ENCODE results near the gene RAB31.

Gene RAB31

GRCh38 chr18:9749611-9750010 is 41.5 kb downstream of the RAB31 start:
- Mint-ChIP-seq H3K9me3 (no peaks in the 10 kb centered on the region), H3K27me3 (ENCODE audit: low read depth) (peaks cover 23% of the 10 kb centered on the region), H3K27ac (no peak overlapping the region), H3K4me3 (no peak overlapping the region), H3K36me3 (ENCODE audit: low read depth) (no peaks in the 10 kb centered on the region), H3K4me1 (ENCODE audit: low read depth) (no peaks in the 10 kb centered on the region)

- Mint-ChIP-seq H3K27ac (no peak overlapping the region), H3K4me3 (no peak overlapping the region), H3K36me3 (ENCODE audit: low read depth) (no peaks in the 10 kb centered on the region), H3K4me1 (ENCODE audit: low read depth) (no peaks in the 10 kb centered on the region), H3K27me3 (ENCODE audit: low read depth) (peaks cover 18% of the 10 kb centered on the region), H3K9me3 (no peaks in the 10 kb centered on the region)
Measured at GRCh38 chr18:9750112-9750511, 42.0 kb downstream of the RAB31 start.

- no peak overlapping the region for H3K27ac Mint-ChIP-seq
- no peaks in the 10 kb centered on the region for H3K4me1 Mint-ChIP-seq (ENCODE audit: low read depth)
Measured at GRCh38 chr18:9750606-9751304, 42.7 kb downstream of the RAB31 start.

GRCh38 chr18:9751371-9752031 is 43.4 kb downstream of the RAB31 start:
- Mint-ChIP-seq H3K27me3 (ENCODE audit: low read depth) (peaks cover 8% of the 10 kb centered on the region), H3K4me3 (no peak overlapping the region)

More at GRCh38 chr18:9750606-9751304, 42.7 kb downstream of the RAB31 start:
- Mint-ChIP-seq H3K27me3 (ENCODE audit: low read depth) (peaks cover 12% of the 10 kb centered on the region), H3K36me3 (ENCODE audit: low read depth) (no peaks in the 10 kb centered on the region), H3K9me3 (no peaks in the 10 kb centered on the region), H3K4me3 (no peak overlapping the region)

GRCh38 chr18:9753846-9754245 is 45.7 kb downstream of the RAB31 start:
- Mint-ChIP-seq H3K4me1 (ENCODE audit: low read depth) (no peaks in the 10 kb centered on the region), H3K9me3 (no peaks in the 10 kb centered on the region), H3K27me3 (ENCODE audit: low read depth) (peaks cover 5% of the 10 kb centered on the region), H3K4me3 (no peak overlapping the region), H3K36me3 (ENCODE audit: low read depth) (no peaks in the 10 kb centered on the region), H3K27ac (no peak overlapping the region)

More at GRCh38 chr18:9751371-9752031, 43.4 kb downstream of the RAB31 start:
- Mint-ChIP-seq H3K4me1 (ENCODE audit: low read depth) (no peaks in the 10 kb centered on the region), H3K9me3 (no peaks in the 10 kb centered on the region), H3K36me3 (ENCODE audit: low read depth) (no peaks in the 10 kb centered on the region), H3K27ac (no peak overlapping the region)

- Mint-ChIP-seq H3K4me1 (ENCODE audit: low read depth) (no peaks in the 10 kb centered on the region), H3K27me3 (ENCODE audit: low read depth) (peaks cover 6% of the 10 kb centered on the region), H3K36me3 (ENCODE audit: low read depth) (no peaks in the 10 kb centered on the region), H3K4me3 (no peak overlapping the region), H3K9me3 (no peaks in the 10 kb centered on the region), H3K27ac (no peak overlapping the region)
Measured at GRCh38 chr18:9755110-9755509, 47.0 kb downstream of the RAB31 start.

GRCh38 chr18:9755615-9756014 is 47.5 kb downstream of the RAB31 start:
- Mint-ChIP-seq H3K27me3 (ENCODE audit: low read depth) (peaks cover 6% of the 10 kb centered on the region), H3K9me3 (no peaks in the 10 kb centered on the region), H3K4me3 (no peak overlapping the region), H3K4me1 (ENCODE audit: low read depth) (no peaks in the 10 kb centered on the region), H3K27ac (no peak overlapping the region), H3K36me3 (ENCODE audit: low read depth) (no peaks in the 10 kb centered on the region)

GRCh38 chr18:9756271-9756932 is 48.3 kb downstream of the RAB31 start:
- H3K27ac Mint-ChIP-seq: no peak overlapping the region
- H3K4me3 Mint-ChIP-seq: no peak overlapping the region
- peaks cover 5% of the 10 kb centered on the region for H3K27me3 Mint-ChIP-seq (ENCODE audit: low read depth)
- no peaks in the 10 kb centered on the region for H3K4me1 Mint-ChIP-seq (ENCODE audit: low read depth)
- H3K36me3 Mint-ChIP-seq (ENCODE audit: low read depth): no peaks in the 10 kb centered on the region
- no peaks in the 10 kb centered on the region for H3K9me3 Mint-ChIP-seq

- Mint-ChIP-seq H3K27me3 (ENCODE audit: low read depth) (peaks cover 3% of the 10 kb centered on the region), H3K4me3 (no peak overlapping the region), H3K36me3 (ENCODE audit: low read depth) (no peaks in the 10 kb centered on the region), H3K9me3 (no peaks in the 10 kb centered on the region), H3K4me1 (ENCODE audit: low read depth) (no peaks in the 10 kb centered on the region), H3K27ac (no peak overlapping the region)
Measured at GRCh38 chr18:9756933-9757470, 48.9 kb downstream of the RAB31 start.

- peaks cover 3% of the 10 kb centered on the region for H3K27me3 Mint-ChIP-seq (ENCODE audit: low read depth)
- no peak overlapping the region for H3K27ac Mint-ChIP-seq
- no peaks in the 10 kb centered on the region for H3K4me1 Mint-ChIP-seq (ENCODE audit: low read depth)
Measured at GRCh38 chr18:9757827-9758621, 49.9 kb downstream of the RAB31 start.

GRCh38 chr18:9758624-9759075 is 50.5 kb downstream of the RAB31 start:
- Mint-ChIP-seq H3K36me3 (ENCODE audit: low read depth) (no peaks in the 10 kb centered on the region), H3K4me3 (no peak overlapping the region), H3K4me1 (ENCODE audit: low read depth) (no peaks in the 10 kb centered on the region), H3K27ac (no peak overlapping the region), H3K9me3 (no peaks in the 10 kb centered on the region), H3K27me3 (ENCODE audit: low read depth) (peaks cover 3% of the 10 kb centered on the region)

More at GRCh38 chr18:9757827-9758621, 49.9 kb downstream of the RAB31 start:
- Mint-ChIP-seq H3K9me3 (no peaks in the 10 kb centered on the region), H3K36me3 (ENCODE audit: low read depth) (no peaks in the 10 kb centered on the region), H3K4me3 (no peak overlapping the region)

- H3K4me3 Mint-ChIP-seq: no peak overlapping the region
- H3K27me3 Mint-ChIP-seq (ENCODE audit: low read depth): peaks cover 3% of the 10 kb centered on the region
- H3K27ac Mint-ChIP-seq: no peak overlapping the region
- no peaks in the 10 kb centered on the region for H3K36me3 Mint-ChIP-seq (ENCODE audit: low read depth)
- H3K4me1 Mint-ChIP-seq (ENCODE audit: low read depth): no peaks in the 10 kb centered on the region
- no peaks in the 10 kb centered on the region for H3K9me3 Mint-ChIP-seq
Measured at GRCh38 chr18:9760641-9761040, 52.5 kb downstream of the RAB31 start.

GRCh38 chr18:9762526-9762925 is 54.4 kb downstream of the RAB31 start:
- Mint-ChIP-seq H3K27me3 (ENCODE audit: low read depth) (peaks cover 3% of the 10 kb centered on the region), H3K27ac (no peak overlapping the region), H3K4me1 (ENCODE audit: low read depth) (no peaks in the 10 kb centered on the region), H3K36me3 (ENCODE audit: low read depth) (no peaks in the 10 kb centered on the region), H3K9me3 (no peaks in the 10 kb centered on the region), H3K4me3 (no peak overlapping the region)

GRCh38 chr18:9763157-9763556 is 55.1 kb downstream of the RAB31 start:
- Mint-ChIP-seq H3K9me3 (no peaks in the 10 kb centered on the region), H3K36me3 (ENCODE audit: low read depth) (no peaks in the 10 kb centered on the region), H3K4me3 (no peak overlapping the region), H3K4me1 (ENCODE audit: low read depth) (no peaks in the 10 kb centered on the region), H3K27ac (no peak overlapping the region), H3K27me3 (ENCODE audit: low read depth) (peaks cover 4% of the 10 kb centered on the region)

Measured in T-helper 1 cell treated with Interleukin-12 subunit alpha and Interleukin-12 subunit beta and Interleukin-4 antibody, amounts not matched to agents 30 μg/mL and 1 μg/mL, for 36 hours (primary cell).